GM12892 (cell line): ENCODE results near the gene DNTT.

Source experiments
- POLR2A ChIP-seq: IDR thresholded peaks from 2 replicates; pipeline ENCODE4 v1.6.1; 2011; ENCODE audit warnings: low read depth, low read length, control low read depth
- TAF1 ChIP-seq: IDR thresholded peaks from 2 replicates; pipeline ENCODE4 v1.6.1; 2011; ENCODE audit warnings: low read depth, mild to moderate bottlenecking, control low read depth, low read length, borderline replicate concordance

DNA sequence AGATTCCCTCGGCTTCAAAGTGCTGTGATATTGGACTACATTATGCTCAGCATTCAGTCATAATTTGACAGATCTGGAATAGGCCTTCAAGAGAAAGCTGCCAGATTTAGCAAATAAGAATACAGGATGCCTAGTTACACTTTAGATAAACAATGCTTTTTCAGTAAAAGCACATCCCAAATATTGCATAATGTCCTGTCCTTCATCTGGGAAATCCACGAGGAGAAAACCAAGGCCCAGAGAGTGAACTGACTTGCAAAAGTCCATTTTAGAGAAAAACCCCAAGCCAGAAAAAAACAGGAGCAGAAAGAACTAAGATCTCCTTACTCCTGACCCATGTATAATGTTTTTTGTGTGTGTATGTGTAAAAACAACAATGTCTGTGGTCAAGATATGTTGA lies 20.9 kb upstream of the DNTT start:
- no peak for TF ChIP-seq POLR2A
- TF ChIP-seq TAF1 = no peak
